Measurements from ENCODE around the gene TMEM250. TPM values are rescaled to one million over a fixed set of nuclear protein-coding genes. Genes with fewer than 3 reads are reported as not detected.

TMEM250 gene
- total RNA-seq, 1 donor from 2014 or later = 33.6 TPM

- DNase-seq (ENCODE audit: low spot score) = no peak
- no peaks in the 10 kb centered on the region for H3K4me1 Mint-ChIP-seq (ENCODE audit: unreplicated experiment)
- H3K36me3 Mint-ChIP-seq (ENCODE audit: low read depth, unreplicated experiment) = peaks cover 2% of the 10 kb centered on the region
- no peaks in the 10 kb centered on the region for H3K9me3 Mint-ChIP-seq (ENCODE audit: unreplicated experiment)
- peaks cover 2% of the 10 kb centered on the region for H3K27me3 Mint-ChIP-seq (ENCODE audit: unreplicated experiment)
- H3K4me3 Mint-ChIP-seq (ENCODE audit: unreplicated experiment) = peak overlapping the region; percentile 71
- TF ChIP-seq, protein P1, sequence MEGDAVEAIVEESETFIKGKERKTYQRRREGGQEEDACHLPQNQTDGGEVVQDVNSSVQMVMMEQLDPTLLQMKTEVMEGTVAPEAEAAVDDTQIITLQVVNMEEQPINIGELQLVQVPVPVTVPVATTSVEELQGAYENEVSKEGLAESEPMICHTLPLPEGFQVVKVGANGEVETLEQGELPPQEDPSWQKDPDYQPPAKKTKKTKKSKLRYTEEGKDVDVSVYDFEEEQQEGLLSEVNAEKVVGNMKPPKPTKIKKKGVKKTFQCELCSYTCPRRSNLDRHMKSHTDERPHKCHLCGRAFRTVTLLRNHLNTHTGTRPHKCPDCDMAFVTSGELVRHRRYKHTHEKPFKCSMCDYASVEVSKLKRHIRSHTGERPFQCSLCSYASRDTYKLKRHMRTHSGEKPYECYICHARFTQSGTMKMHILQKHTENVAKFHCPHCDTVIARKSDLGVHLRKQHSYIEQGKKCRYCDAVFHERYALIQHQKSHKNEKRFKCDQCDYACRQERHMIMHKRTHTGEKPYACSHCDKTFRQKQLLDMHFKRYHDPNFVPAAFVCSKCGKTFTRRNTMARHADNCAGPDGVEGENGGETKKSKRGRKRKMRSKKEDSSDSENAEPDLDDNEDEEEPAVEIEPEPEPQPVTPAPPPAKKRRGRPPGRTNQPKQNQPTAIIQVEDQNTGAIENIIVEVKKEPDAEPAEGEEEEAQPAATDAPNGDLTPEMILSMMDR (IDR thresholded peaks at IDR 0.05; ENCODE audit: unreplicated experiment) = no peak
- no peak overlapping the region for H3K27ac Mint-ChIP-seq (ENCODE audit: unreplicated experiment)
Measured at GRCh38 chr9:136119883-136120393, 1.3 kb upstream of the TMEM250 start.

- H3K36me3 Mint-ChIP-seq (ENCODE audit: low read depth, unreplicated experiment) = no peaks in the 10 kb centered on the region
- no peaks in the 10 kb centered on the region for H3K9me3 Mint-ChIP-seq (ENCODE audit: unreplicated experiment)
- peak overlapping the region; percentile 87 for H3K4me3 Mint-ChIP-seq (ENCODE audit: unreplicated experiment)
- H3K27ac Mint-ChIP-seq (ENCODE audit: unreplicated experiment) = no peak overlapping the region
- H3K4me1 Mint-ChIP-seq (ENCODE audit: unreplicated experiment) = no peaks in the 10 kb centered on the region
- DNase-seq (ENCODE audit: low spot score) = peak; percentile 48
- TF ChIP-seq, protein P1 (IDR thresholded peaks at IDR 0.05; ENCODE audit: unreplicated experiment) = no peak
- H3K27me3 Mint-ChIP-seq (ENCODE audit: unreplicated experiment) = peaks cover 2% of the 10 kb centered on the region
Measured at GRCh38 chr9:136119061-136119882, 597 bp upstream of the TMEM250 start.

- Mint-ChIP-seq H3K4me3 (ENCODE audit: unreplicated experiment) (peak overlapping the region; percentile 90), H3K9me3 (ENCODE audit: unreplicated experiment) (no peaks in the 10 kb centered on the region), H3K27ac (ENCODE audit: unreplicated experiment) (no peak overlapping the region), H3K27me3 (ENCODE audit: unreplicated experiment) (peaks cover 2% of the 10 kb centered on the region), H3K36me3 (ENCODE audit: low read depth, unreplicated experiment) (no peaks in the 10 kb centered on the region), H3K4me1 (ENCODE audit: unreplicated experiment) (no peaks in the 10 kb centered on the region)
- peak; percentile 54 for DNase-seq (ENCODE audit: low spot score)
- TF ChIP-seq, protein P1 (IDR thresholded peaks at IDR 0.05; ENCODE audit: unreplicated experiment) = no peak
Measured at GRCh38 chr9:136117916-136118319, 757 bp downstream of the TMEM250 start.

DNA sequence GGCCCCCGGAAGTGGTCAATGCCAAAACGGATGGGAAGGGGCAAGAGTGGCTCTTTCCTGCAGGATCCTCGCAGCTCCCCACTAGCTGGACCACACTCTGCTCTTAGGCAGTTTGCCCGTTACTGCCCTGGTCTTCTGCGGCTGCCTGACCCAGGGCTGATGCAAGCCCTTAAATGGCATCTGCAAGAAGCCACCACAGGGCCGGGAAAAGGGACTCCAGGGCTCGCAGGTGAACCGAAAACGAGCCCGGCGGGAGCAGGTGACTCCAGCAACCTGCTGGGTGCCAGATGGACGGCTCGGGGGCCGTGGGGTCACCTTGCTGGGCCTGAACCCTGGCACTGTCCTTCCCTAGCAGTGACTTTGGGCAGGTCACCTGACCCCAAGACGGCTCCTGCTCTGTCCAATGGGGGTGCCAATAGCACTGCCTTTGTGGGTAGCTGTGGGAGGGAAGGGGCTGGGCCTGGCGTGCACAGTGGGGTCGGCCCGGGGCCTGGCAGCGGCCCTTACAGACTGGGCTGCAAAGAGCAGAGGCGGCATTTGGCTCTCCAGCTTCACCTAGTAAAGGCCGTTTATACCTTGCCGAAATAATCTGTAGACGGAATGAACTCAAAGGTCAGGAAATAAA, 1.3 kb downstream of the TMEM250 start:
- Mint-ChIP-seq H3K4me1 (ENCODE audit: unreplicated experiment) (no peaks in the 10 kb centered on the region), H3K36me3 (ENCODE audit: low read depth, unreplicated experiment) (no peaks in the 10 kb centered on the region), H3K27ac (ENCODE audit: unreplicated experiment) (no peak overlapping the region), H3K9me3 (ENCODE audit: unreplicated experiment) (no peaks in the 10 kb centered on the region), H3K27me3 (ENCODE audit: unreplicated experiment) (peaks cover 2% of the 10 kb centered on the region), H3K4me3 (ENCODE audit: unreplicated experiment) (peak overlapping the region; percentile 90)
- DNase-seq (ENCODE audit: low spot score) = no peak
- TF ChIP-seq, protein P1 (IDR thresholded peaks at IDR 0.05; ENCODE audit: unreplicated experiment) = no peak
